ENCODE results near the gene SPHKAP.
"Not testable (repeated sequence)": the region's sequence is repeated elsewhere in the genome, so short reads cannot be mapped to it uniquely, and the experiment has no call there.

Gene SPHKAP

DNA sequence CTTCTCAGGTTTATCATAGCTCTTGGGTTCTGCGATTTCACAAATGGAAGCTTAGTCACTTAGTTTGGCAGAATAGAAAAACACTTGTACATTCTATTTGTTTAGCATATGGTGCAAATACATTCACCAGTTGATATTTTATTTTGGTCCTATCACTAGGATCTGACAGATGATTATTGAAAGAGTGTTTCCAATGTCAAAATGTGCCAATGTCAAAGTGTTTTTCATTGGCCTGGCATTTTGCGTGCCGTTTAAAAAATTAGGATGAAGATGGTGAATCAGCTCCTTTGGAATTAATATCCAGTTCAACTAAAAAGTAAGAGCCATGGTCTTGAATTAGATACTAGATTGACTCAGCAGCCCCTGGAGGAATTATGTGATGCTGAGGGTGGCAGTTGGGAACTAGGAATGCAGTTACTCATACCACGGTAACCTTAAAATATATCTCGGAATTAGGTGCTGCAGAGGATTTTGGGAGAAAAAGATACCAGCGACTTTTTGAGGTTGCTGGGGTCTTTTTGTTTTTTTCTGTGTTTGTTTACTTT is 87.0 kb downstream of the SPHKAP start:
- no peak for DNase-seq (ENCODE audit: low read depth, low spot score)

DNA sequence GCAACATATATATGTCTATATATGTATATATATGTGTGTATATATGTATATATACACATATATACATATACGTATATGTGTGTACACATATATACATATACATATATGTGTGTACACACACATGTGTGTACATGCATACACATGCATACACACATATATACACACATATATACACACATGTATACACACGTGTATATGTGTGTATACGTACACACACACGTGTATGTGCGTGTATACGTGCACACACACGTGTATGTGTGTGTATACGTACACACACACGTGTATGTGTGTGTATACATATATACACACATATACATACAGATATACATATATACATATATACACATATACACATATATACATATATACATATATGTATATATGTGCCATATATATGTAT is 89.4 kb downstream of the SPHKAP start:
- DNase-seq (ENCODE audit: low read depth, low spot score) = no peak

DNA sequence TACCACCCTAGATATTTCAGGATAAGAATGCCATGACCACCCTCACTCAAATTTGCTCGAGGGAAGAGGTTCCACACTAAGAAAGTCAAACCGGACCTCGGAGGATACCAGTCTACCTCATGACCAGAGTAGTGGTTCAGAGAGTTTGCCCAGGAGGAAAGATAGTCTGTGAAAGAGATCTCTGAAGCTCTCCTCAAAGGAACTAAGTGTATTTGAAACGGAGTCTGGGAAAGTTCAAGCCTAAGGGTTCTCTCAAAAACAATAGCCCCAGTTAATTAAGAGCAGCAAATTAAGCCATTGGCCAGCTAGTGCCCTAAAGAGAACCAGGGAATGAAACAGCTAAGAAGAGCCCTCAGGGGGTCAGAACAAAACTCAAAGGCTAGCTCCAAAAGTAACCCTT is 94.9 kb downstream of the SPHKAP start:
- DNase-seq (ENCODE audit: low read depth, low spot score) = no peak

DNA sequence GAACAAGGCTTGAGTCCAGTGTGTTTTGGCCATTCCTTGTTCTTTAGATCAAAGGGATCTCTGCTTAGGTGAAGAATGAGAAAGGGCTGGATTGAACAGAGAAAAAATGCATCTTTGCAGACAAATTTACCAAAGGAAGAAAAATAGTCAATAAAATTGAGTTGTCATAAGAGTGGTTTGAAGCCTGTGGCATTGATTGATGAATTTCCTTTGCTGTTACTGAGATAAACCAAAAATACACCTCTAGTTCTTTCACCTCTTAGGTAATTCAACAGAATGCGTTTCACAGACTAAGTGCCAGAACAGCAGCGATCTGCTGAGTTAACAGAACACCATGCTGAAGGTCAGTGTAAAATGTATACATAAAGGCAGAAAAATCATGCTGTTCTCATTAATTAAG is 96.8 kb downstream of the SPHKAP start:
- DNase-seq (ENCODE audit: low read depth, low spot score) = no peak

DNA sequence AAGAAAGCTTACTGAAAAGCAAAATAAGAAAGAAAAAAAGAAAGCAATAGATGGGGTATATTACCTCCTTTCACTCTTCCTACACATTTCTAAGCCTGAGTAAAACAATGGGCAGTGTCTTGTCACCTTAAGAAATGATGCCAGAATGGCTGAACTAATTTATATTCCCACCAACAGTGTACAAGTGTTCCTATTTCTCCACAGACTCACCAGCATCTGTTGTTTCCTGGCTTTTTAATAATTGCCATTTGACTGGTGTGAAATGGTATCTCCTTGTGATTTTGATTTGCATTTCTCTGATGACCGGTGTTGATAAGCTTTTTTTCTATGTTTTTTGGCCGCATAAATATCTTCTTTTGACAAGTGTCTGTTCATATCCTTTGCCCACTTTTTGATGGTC is 98.4 kb downstream of the SPHKAP start:
- DNase-seq (ENCODE audit: low read depth, low spot score) = no peak

DNA sequence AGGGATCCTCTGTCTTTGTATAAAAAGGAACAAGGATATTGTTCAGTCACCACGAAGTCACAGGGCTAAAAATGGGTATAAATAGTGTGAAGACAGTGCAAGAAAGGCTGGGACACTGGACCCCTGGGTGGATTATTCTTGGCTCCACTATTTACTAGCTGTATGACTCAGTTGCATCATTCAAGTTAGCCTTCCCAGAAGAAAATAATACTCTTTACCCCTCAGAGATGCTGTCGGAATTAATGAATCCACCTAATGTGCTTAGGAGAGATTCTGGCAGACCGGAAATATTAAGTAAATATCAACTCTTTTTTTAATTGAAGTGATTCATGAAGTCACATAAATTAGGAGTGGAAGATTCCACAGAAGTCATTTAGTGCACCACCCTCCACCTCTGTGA is 98.9 kb downstream of the SPHKAP start:
- no peak for DNase-seq (ENCODE audit: low read depth, low spot score)

DNA sequence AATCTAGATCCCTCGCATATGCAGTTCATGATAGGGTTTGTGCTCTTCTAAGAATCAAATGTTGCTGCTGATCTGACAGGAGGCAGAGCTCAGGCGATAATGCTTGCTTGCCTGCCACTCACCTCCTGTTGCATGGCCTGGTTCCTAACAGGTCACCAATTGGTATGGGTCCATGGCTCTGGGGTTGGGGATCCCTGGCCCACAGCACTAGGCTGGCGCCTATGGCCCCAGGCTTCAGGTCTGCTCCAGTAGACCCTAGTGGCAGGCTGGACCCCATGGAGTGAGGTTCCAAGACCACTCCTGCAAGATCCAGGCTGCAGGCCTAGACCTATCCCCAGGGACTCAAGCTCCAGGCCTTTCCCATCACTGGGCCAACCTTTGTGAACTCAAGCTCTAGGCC is 102.3 kb downstream of the SPHKAP start:
- no peak for DNase-seq (ENCODE audit: low read depth, low spot score)

DNA sequence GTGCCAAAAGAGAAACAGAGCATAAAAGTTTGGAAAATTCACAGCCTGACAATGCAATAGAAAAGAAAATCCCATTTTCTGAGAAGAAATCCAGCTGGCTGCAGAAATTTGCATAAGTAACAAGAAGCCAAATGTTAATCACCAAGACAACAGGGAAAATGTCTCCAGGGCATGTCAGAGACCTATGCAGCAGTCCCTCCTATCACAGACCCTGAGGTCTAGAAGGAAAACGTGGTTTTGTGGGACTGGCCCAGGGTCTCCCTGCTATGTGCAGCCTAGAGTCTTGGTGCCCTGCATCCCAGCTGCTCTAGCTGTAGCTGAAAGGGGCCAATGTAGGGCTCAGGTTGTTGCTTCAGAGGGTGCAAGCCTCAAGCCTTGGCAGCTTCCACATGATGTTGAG is 104.8 kb downstream of the SPHKAP start:
- DNase-seq (ENCODE audit: low read depth, low spot score) = not testable (repeated sequence)

DNA sequence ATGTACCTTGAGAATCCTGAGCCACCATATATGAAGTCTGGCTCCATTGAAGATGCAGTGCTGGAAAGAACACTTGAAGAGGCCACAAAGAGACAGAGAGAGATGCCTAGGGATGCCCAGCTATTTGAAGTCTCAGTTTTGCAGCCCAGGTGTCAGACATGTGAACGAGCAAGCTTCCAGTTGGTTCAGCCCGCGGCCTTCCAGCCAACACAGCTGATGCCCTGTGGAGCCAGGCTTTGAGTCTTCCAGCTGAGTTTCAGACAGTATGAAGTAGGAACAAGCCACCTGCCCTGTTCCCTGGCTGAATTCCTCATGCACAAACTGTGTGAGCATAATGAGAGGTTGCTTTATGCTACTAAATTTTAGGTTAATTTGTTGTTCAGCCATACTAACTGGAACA is 108.8 kb downstream of the SPHKAP start:
- no peak for DNase-seq (ENCODE audit: low read depth, low spot score)

DNA sequence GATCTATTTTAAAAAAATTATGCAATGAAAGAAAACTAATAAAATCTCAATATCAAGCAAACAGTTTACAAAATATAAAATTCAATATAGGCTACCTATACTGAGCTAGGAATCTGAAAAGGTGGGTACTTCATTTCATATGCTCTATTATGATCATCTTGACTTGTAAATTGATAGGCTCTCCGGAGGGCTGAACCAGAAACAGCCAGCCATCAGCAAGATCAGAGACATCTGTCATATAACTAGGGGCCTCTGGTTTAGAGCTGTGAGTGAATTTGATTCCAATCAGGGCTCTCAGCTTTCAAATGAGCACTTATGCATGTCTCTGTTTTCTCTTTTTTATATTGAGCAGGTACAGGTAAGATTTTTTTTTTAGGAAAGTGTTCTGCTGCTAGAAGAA is 114.2 kb downstream of the SPHKAP start:
- DNase-seq (ENCODE audit: low read depth, low spot score) = no peak

DNA sequence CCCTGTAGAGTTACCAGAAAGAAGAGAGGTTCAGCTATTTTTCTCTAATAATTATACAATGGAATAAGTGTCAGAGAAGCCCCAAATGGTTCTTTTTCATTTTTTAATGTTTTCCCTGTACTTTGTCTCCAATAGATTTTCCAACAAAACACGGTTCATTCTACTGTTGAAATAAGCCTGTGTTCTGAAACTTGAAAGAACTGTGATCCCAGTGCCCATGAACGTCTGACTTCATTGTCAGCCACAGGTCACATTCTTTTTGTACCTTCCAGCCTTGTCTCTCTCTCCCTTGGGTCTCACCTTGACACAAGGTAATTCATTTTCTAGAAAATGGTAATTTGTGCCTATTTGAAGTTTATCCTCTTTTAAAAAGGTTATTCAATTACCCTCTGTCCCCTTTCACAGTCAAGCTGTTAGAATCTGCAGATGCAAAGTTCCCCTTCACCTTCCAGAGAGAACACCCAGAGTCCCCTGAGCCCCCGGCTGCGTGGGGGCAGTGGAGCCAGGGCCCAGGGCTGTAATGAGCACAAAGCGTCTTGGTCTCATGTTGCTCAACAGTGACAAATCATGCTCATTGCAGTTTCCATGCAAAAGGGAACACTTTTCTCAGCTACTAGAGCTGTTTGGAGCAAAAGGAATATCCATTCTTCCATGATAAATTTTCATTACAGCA is 115.2 kb downstream of the SPHKAP start:
- DNase-seq (ENCODE audit: low read depth, low spot score) = no peak

DNA sequence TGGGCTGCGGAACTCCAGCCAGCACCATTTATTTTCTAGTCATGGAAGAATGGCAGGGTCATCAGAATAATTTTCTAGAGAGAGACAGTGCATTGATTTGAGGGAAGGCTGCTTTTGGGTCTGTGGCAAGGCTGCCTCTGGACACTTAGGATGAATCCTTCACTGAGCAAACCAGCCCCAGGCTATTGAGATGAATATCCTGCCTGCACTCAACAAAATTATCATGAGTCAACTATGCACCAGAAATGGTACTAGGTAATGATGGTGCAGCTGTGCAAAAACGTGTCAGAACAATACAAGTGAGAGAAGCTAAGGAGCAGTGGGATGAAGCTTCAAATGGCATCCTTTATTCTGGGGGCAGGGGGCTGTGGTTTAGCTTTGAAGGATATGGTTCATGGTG is 115.8 kb downstream of the SPHKAP start:
- DNase-seq (ENCODE audit: low read depth, low spot score) = no peak

DNA sequence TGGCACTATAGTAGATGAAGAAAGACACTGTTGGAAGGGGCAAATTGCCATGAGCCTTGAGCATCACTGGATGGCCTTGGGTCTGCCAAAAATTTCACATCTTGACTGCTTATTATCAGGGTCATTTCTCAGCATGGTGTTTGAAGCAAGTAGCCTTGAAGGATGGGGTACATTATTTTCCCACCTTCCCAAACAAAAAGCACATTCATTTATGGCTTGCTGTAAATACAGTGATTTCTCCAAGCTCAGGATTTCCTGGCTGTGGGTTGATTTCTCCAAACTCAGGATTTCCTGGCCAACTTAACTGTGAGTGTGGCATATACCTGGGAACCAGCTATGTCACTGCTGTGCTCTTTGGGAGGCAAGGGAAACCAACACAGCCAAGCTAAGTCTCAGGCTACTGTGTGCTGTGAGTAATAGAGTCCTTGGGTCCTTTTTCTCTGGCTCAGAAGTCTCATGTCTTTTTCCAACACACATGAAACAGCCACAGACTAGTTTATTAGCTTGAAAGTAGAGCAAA is 116.6 kb downstream of the SPHKAP start:
- DNase-seq (ENCODE audit: low read depth, low spot score) = no peak

DNA sequence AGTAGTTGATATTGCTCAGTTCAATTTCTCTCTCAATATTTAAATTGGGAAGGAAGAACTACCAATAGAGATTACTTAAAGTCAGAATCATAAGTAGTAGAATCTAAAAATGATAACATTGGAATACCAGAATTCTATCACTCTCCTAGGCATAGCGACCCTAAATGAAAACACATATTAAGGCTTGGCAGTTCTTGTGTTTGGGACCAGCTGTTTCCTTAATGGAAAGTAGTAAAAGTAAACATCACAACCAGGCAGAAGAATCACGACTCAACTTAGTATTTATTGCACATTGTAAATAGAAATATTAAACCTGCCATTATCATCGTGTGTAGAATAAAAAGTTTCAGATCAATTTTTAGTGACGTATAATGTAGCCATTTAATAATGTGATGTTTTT is 117.5 kb downstream of the SPHKAP start:
- DNase-seq (ENCODE audit: low read depth, low spot score) = no peak

DNA sequence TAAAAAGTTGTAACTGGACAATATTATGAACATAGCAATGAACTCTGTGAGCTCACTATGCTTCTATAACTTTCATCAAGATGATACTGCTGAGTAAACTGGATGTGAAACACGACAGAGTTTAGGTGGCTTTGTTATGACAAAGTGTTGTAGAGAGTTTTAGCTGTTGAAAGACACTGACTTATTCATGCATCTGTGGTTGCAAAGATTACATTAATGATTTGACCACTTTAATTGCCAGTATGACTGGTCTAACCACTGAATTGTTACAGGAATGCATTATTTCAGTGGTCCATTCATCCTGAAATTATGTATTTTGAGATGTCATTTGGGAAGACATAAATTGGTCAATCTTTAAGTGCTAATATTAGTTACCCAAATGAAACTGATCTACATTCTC is 117.9 kb downstream of the SPHKAP start:
- DNase-seq (ENCODE audit: low read depth, low spot score) = no peak

DNA sequence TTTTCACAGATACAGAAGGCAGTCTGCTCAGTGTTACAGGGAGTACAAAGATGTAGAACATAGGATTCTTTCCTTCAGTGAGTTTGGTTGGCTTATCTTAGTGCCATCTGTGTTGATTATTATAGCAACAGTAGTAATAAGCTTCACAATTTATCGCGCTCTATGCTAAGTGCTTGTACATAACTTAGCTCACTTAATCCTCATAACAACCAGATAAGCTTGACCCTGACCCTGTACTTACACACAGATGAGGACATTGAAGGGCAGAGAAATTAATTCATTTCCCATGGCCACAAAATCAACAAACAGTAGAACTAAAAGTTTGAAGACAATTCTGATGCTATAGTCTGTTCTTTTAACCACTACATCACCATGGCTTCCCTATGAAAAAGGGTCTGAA is 121.8 kb downstream of the SPHKAP start:
- no peak for DNase-seq (ENCODE audit: low read depth, low spot score)

DNA sequence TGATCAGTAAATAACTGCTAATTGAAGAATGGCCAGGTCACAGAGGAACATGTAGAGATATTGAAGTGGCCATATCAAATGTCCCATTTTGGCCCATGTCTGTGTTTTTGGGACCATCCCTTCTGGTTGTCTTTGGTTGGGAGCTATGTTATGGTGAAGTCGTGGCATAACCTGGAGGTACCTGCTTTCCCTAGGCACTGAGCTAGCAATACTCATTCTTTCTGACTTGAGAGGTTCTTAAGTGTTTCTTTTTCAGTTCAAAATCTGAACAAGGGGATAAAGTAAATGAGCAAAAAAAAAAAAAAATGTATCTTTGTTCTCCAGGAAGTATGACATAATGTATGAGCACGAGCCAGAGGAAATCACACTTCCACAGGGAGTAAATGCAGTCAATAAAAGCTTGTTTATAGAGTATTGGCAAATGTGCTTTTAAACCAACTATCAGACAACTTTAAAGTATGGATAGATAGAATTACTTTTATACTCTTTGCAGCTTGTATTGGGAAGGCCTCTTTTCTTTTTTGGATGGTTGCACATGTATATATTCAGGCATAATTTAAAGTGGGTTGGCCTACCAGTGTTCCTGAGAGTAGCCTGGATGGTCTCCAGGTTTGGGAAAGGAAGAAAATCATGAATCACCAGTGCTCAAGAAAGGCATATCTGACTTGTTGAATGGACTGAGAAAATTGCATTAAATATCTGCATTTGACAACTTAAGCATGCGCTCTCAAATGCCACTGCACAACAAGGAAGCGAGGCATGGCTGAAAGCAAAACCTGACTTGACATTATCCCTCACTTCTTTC is 125.0 kb downstream of the SPHKAP start:
- no peak for DNase-seq (ENCODE audit: low read depth, low spot score)

DNA sequence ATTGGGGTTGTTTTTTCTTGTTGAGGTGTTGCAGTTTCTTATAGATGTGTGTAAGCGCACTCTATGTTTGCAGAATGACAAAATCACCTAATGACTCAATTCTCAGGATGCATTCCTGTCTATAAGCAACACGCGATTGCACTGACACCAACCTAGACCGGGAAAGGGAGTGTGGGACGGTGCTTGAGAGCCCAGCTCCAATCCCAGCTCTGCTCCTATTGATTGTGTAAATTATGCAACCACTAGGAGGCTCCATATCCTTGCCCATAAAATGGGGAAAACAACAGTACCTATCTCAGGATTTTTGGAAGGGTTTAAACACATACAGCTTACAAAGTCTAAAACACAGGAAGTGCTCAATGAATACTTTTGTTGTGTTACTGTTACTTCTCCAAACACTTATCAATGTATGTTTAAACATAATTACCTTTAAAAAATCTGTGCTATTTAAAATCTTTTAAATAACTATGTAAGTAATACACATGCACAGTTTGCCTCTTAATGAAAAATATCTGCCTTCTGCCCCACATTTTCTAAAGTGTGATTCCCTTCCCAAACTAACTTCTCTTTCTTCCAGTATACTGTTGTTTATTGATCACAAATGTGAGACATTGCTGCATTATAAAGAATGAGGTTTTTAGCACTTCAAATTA is 132.5 kb downstream of the SPHKAP start:
- no peak for DNase-seq (ENCODE audit: low read depth, low spot score)

DNA sequence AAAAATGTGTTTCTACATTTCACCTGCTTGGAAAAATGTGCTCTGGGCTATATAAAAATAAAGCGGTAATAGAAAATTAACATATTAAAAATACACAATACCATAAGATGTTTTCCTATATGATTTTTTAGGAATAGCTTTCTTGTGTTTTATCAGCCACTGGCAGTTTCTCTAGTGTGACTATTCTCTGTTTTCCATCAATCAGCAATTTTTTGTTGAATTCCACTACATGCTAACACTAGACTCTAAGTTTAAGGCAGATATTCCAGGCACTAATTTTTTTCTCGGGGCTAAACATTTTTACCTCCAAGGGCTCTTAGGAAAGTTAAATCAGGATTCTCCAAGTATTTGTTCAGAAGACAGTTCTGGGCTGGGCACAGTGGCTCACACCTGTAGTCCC is 140.5 kb downstream of the SPHKAP start:
- no peak for DNase-seq (ENCODE audit: low read depth, low spot score)

DNA sequence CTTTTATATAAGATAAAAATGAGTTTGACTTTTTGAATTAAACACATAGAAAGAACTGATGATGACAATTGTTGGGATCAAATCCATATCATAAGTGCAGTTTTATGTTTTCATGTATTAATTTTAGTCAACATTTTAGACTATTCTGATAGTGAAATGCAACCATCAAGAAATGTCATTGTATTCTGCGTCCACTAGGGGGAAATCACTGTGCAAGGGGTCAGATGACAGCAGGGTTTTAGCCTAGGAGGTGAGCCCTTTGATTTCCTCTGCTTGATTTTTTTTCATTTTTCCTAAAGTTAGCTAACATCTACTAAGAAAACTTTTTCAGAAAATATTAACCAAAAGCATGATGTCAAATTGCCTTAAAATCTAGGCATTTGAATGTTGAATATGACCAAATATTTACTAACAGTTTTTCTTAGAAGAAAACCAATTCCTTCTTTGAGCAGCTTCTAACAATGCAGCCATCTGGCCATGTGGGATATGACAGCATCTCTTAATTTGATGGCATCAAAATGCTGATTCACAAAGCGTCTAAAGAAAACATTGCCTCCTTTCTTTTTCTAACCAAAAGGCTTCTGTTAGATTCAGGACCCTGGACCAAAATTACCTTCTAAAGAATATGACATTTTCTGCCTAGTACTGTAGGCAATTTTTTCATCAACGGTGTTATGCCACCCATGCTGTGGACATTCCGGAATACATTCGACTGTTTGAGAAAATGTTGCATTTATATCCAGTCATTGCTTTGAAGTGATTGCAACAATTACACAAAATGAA is 141.5 kb downstream of the SPHKAP start:
- DNase-seq (ENCODE audit: low read depth, low spot score) = no peak

DNA sequence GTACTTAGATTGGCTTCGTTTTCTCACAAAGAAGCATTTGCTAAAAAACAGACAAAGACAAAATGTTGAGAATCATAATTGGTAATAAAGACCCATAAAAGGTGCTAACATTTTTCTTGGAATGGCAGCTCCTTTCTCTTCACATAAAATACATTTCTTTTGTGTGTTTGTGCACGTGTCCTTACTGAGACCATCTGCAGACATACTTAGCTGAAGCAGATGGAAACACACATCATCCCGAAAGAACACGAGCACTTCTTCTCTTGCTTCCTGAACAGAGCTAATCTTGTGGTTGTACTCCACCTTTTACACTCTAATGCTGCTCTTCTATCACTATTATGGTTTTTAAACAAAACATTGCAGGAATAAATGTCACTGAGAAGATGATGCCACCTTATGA is 142.5 kb downstream of the SPHKAP start:
- DNase-seq (ENCODE audit: low read depth, low spot score) = no peak

DNA sequence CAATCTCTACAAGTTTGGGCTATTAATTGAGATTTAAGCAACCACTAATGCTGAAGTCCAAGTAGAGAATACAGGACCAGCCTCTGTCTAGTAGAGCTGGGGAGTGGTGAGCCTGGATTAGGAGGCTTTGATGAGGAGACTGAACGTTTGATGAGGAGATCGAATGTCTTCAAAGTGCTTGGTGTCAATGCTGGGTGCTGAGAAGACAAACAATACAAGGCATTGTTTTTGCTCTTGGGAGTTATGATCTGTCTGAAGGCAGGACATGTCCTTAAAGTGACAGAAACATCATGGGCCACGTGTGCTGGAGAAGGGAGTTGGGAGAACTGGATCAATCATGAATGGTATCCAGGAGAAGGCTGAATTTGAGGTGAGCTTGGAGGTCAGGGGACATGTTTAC is 143.6 kb downstream of the SPHKAP start:
- DNase-seq (ENCODE audit: low read depth, low spot score) = no peak
